Measurements from ENCODE around the gene CRYBB3.

The CRYBB3 gene

GRCh38 chr22:25199731-25200520 lies at the start of gene CRYBB3:
CRYBB3 (plus strand) TSS chr22:25199858; CDS start chr22:25201397, 1,539 bp downstream.
- no peak for DNase-seq (ENCODE audit: low read depth)
- TF ChIP-seq CTCF (conservative IDR thresholded peaks at IDR 0.05; ENCODE audit: control insufficient read depth, insufficient read depth, low read depth, low read length), result no peak
- H3K4me3 ChIP-seq (ENCODE audit: control insufficient read depth, low read depth, low read length), result no peak within 1 kb of the TSS

- TF ChIP-seq CTCF (conservative IDR thresholded peaks at IDR 0.05; ENCODE audit: control insufficient read depth, insufficient read depth, low read depth, low read length), result no peak
- peak; percentile 26 for DNase-seq (ENCODE audit: low read depth)
- no peak overlapping the region for H3K4me3 ChIP-seq (ENCODE audit: control insufficient read depth, low read depth, low read length)
These were observed 45.5 kb upstream of the CRYBB3 start for GRCh38 chr22:25153961-25154666.

GRCh38 chr22:25154667-25154999 lies 45.0 kb upstream of the CRYBB3 start:
- no peak for TF ChIP-seq CTCF (conservative IDR thresholded peaks at IDR 0.05; ENCODE audit: control insufficient read depth, insufficient read depth, low read depth, low read length)
- no peak overlapping the region for H3K4me3 ChIP-seq (ENCODE audit: control insufficient read depth, low read depth, low read length)
- no peak for DNase-seq (ENCODE audit: low read depth)

- TF ChIP-seq CTCF (conservative IDR thresholded peaks at IDR 0.05; ENCODE audit: control insufficient read depth, insufficient read depth, low read depth, low read length), result no peak
- no peak for DNase-seq (ENCODE audit: low read depth)
- no peak overlapping the region for H3K4me3 ChIP-seq (ENCODE audit: control insufficient read depth, low read depth, low read length)
These were observed 42.9 kb upstream of the CRYBB3 start for GRCh38 chr22:25156736-25157135.

- TF ChIP-seq CTCF (conservative IDR thresholded peaks at IDR 0.05; ENCODE audit: control insufficient read depth, insufficient read depth, low read depth, low read length), result no peak
- no peak for DNase-seq (ENCODE audit: low read depth)
- no peak overlapping the region for H3K4me3 ChIP-seq (ENCODE audit: control insufficient read depth, low read depth, low read length)
These were observed 40.6 kb upstream of the CRYBB3 start for GRCh38 chr22:25159028-25159427.

GRCh38 chr22:25160120-25160996 lies 39.3 kb upstream of the CRYBB3 start:
- TF ChIP-seq CTCF (conservative IDR thresholded peaks at IDR 0.05; ENCODE audit: control insufficient read depth, insufficient read depth, low read depth, low read length), result no peak

More at GRCh38 chr22:25160120-25160996, 39.3 kb upstream of the CRYBB3 start:
- no peak overlapping the region for H3K4me3 ChIP-seq (ENCODE audit: control insufficient read depth, low read depth, low read length)
- no peak for DNase-seq (ENCODE audit: low read depth)

Data from fibroblast of mammary gland (primary cell).